GM21529 (cell line): ENCODE measurements around the gene PSMD12.
"Not testable (repeated sequence)": the region's sequence is repeated elsewhere in the genome, so short reads cannot be mapped to it uniquely, and the experiment has no call there.

ENCODE experiments used
- ATAC-seq: cut with Tn5 transposase; IDR thresholded peaks from one replicate; pipeline ENCODE4 v1.9.1; 2021; ENCODE audit not compliant: unreplicated experiment

Gene PSMD12

DNA sequence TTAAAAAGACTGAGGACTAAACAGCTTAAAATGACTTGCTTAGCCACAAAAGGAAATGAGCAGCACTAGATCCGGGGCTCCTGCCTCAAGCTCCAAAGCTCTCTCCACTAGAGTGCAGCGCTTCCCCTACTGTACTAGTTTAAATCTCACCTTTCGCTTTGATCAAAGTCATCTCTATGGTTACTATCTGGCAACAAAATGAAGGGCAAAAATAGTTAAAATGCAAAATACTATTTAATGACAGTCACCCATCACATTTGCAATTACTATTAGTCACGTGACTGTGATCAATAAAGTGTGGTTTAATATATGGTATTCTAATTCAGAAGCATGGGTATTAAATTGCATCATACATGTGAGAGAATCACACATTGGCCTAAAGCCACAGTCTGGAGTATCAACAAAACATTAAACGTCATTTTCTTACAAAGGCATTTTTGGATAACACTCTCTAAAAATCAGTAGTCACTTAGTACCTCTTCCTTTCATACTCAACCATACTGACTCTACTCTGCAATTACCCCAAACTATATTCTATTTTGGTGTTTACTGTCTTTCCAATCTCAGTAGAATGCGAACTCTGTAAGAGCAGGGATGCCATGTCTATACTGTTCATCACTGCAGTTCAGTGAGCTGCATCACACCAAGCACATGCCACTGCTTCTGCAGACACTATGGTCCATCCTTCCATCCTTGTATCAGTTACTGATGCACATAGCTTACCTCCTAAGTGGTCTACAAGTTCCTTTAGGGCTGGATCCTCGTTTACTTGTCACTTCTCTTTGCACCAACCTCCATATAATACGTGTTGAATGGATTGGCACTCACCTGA, 6.2 kb downstream of the PSMD12 start:
- no peak for ATAC-seq

DNA sequence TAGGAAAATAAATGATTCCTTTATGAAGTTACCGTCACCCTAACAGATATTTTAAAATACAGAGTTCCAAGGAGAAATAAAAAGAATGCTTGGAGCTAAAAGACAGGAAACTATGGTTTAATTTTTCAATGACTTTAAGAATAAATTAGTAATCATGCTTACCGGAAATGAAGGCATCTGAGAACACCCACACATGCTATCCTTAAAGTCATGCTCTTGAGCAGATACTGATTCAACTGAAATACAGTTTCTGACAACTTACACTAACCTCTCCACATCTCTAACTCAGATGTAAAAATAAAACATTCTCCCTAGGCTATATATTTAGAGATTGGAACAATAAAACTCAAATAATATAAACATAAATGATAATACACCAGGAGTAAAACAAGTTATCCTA, 7.8 kb downstream of the PSMD12 start:
- ATAC-seq: no peak

DNA sequence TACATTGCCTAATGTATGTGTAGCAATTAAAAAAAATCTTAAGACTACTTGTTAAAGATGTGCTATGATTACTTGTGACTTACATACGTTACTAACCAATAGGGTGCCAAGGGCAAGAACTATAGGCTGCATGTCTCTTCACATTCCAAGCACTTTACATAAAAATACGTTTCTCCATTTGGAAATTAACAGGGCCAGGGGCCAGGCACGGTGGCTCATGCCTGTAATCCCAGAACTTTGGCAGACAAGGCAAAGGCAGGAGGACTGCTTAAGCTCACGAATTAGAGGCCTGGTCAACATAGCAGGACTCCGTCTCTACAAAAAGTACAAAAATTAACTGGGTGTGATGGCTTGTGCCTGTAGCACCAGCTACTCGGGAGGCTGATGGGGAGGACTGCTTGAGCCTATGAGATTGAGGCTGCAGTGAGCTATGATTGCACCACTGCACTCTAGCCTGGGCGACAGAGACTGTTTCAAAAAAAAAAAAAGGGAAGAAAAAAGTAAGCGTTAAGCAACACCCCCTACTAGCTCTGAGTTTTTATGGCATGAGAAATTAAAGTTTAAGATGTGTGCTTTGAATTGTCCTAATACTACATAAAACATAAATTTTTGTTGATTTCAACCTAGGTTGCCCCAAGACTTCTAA, 12.3 kb downstream of the PSMD12 start:
- ATAC-seq: no peak

DNA sequence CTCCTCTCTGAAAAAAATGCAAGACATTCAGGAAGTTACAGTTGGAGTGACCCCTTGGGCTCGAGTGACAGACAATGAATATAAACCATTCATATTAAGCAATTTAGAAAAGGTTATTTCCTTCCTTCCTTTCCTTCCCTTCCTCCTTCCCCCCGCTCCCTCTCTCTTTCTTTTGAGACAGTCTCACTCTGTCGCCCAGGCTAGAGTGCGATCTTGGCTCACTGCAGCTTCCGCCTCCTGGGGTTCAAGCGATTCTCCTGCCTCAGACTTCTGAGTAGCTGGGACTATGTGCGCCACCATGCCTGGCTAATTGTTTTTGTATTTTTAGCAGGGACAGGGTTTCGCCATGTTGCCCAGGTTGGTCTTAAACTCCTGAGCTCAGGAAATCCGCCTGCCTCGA, 13.2 kb downstream of the PSMD12 start:
- no peak for ATAC-seq

GRCh38 chr17:67349420-67349819, 17.0 kb downstream of the PSMD12 start:
- no peak for ATAC-seq

DNA sequence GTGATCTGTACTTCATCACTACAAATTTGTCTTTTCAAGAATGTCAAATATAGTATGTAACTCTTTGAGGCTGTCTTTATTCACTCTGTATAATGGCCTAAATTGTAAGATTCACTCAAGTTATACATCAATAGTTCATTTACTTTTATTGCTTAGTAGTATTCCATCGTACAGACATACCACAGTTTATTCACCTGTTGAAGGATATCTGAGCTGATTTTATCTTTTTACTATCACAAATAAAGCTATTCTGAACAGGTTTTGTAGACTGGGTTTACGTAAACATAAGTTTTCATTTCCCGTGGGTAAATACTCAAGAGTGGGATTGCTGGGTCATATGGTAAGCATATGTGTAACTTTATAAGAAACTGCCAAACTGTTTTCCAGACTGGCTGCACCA, 18.6 kb downstream of the PSMD12 start:
- no peak for ATAC-seq

DNA sequence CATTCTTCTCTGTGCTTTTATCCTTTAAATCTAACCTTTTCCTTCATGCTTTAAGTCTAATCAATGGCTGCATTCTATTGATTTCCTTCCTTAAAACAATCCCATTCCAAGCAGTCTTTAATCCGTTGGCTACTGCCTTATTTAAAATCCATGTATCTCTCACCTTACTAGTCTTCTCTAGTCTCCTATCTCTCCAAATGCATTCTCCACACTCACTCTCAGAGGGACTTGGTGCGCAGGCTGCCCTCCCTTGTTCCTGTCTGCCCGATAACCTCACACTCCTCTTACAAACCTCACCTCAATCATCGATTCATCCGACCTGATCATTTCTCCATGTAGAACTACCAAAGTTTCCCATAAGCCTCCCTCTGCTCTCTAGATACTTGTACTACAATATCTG, 23.1 kb downstream of the PSMD12 start:
- ATAC-seq: no peak

GRCh38 chr17:67338353-67338752, 28.0 kb downstream of the PSMD12 start:
- ATAC-seq: not testable (repeated sequence)

GRCh38 chr17:67336859-67337258, 29.5 kb downstream of the PSMD12 start:
- ATAC-seq: no peak

- no peak for ATAC-seq
These were observed 31.0 kb downstream of the PSMD12 start for GRCh38 chr17:67335245-67335835.

GRCh38 chr17:67332162-67332508, 34.2 kb downstream of the PSMD12 start:
- ATAC-seq: not testable (repeated sequence)

DNA sequence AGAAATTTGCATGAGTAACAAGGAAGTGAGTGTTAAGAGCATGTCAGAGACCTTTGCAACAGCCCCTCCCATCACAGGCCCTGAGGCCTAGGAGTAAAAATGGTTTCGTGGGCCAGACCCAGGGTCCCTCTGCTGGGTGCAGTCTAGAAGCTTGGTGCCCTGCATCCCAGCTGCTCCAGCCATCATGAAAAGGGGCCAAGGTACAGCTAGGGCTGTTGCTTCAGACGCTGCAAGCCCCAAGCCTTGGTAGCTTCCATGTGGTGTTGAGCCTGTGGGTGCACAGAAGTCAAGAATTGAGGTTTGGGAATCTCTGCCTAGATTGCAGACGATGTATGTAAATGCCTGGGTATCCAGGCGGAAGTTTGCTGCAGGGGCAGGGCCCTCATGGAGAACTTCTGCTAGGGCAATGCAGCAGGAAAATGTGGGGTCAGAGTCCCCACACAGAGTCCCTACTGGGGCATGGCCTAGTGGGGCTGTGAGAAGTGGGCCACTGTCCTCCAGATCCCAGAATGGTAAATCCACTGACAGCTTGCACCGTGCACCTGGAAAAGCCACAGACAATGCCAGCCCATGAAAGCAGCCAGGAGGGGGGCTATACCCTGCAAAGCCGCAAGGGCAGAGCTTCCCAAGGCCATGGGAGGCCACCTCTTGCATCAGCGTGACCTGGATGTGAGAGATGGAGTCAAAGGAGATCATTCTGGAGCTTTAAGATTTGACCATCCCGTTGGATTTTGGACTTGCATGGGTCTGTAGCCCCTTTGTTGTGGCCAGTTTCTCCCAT, 34.8 kb downstream of the PSMD12 start:
- ATAC-seq: not testable (repeated sequence)

DNA sequence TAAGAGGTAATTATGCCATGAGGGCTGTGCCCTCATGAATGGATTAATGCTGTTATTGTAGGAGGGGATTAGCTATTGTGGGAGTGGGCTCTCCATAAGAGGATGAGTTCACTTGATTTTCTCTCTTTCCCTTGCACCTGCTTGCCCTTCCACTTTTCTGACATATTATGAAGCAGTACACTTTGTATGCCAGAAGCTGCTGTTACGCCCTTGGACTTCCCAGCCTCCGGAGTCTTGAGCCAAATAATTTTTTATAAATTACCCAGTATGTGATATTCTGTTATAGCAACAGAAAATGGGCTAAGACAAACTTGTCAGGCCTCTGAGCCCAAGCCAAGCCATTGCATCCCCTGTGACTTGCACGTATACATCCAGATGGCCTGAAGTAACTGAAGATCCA, 38.4 kb downstream of the PSMD12 start:
- ATAC-seq: no peak

- not testable (repeated sequence) for ATAC-seq
These were observed 39.2 kb downstream of the PSMD12 start for GRCh38 chr17:67326959-67327745.

GRCh38 chr17:67326440-67326839, 39.9 kb downstream of the PSMD12 start:
- no peak for ATAC-seq

DNA sequence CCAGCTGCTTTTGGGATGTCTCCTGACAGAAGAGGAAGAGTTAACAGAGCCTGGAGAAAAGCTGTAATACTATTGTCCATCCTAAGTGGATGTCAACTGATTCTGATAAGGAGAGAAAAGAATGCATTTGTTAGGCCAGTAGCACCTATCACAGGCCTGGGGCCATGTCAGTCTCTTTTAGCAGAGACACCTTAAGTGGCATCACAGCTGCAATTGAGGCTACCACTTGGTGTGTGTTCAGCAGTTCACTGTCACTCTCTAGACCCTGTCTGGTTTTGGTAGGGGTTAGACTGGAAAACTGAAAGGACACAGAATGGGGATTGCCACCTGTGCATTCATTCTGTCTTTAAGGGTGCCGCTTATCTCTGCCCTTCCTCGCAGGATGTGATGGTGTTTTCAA, 42.0 kb downstream of the PSMD12 start:
- ATAC-seq: no peak

DNA sequence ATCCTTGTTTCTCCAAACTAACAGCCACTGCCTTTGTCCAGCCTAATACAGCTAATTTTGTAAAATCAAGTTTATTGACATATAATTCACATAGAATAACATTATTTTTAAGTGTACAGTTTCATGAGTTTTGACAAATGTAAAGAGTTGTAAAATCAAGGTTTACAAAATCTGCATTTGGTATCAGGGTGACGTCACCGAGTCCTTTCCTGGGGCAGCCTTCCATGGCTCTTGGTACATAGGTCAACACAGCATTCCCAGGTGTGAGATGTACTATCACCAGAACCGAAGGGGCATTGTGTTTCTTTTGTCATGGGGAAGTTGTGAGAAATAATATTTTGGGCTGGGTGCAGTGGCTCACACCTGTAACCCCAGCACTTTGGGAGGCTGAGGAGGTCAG, 42.9 kb downstream of the PSMD12 start:
- no peak for ATAC-seq

- no peak for ATAC-seq
These were observed 44.2 kb downstream of the PSMD12 start for GRCh38 chr17:67322042-67322787.

DNA sequence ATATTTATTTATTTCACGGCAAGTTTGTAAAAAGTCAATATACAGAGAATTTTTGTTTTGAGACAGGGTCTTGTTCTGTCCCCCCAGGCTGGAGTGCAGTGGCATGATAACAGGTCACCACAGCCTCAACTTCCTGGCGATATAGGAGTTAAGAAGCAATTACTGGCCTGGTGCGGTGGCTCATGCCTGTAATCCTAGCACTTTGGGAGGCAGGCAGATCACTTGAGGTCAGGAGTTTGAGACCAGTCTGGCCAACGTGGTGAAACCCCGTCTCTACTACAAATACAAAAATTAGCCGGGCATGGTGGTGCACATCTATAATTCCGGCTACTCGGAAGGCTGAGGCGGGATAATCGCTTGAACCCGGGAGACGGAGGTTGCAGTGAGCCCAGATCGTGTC, 44.9 kb downstream of the PSMD12 start:
- not testable (repeated sequence) for ATAC-seq

DNA sequence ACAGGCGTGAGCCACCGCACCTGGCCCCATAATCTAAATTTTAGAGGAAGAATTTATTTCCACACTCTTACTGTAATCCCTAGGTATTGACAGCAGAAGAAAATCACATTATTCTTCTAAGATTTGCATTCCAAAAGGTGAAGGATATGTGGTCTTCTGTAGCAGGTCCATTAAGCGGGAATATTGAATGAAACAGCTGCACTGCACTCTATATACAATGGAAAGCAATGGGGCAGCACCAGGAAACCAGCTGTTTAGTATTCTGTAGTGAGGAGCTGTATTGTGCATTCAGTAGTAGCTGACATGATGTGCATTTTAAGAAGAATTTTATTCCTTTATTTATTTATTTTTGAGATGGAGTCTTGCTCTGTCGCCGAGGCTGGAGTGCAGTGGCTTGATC, 49.6 kb downstream of the PSMD12 start:
- ATAC-seq: no peak
